Measurements from ENCODE around the gene COPS7A. TPM values are rescaled to one million over a fixed set of nuclear protein-coding genes. Genes with fewer than 3 reads are reported as not detected.

Gene COPS7A
- total RNA-seq, 2 experiments from 2014 or later: 51.1 to 71.2 TPM

- Histone ChIP-seq H3K36me3 (ENCODE audit: insufficient read depth, low read length) (no peaks in the 10 kb centered on the region), H3K4me3 (ENCODE audit: low read depth, low read length, poor library complexity, severe bottlenecking) (no peak overlapping the region), H3K9me2 (ENCODE audit: insufficient read depth, low read length) (no peaks in the 10 kb centered on the region), H3K4me1 (ENCODE audit: insufficient read depth, low read length, poor library complexity, severe bottlenecking) (peaks cover 18% of the 10 kb centered on the region), H3K4me2 (ENCODE audit: low read length) (no peak overlapping the region), H2AFZ (ENCODE audit: low read length) (no peak overlapping the region), H3K79me2 (ENCODE audit: insufficient read depth, low read depth, low read length) (peaks cover 4% of the 10 kb centered on the region; the same call in 1 of the 2 replicates), H3K9me3 (ENCODE audit: low read length) (no peaks in the 10 kb centered on the region), H3K27ac (ENCODE audit: low read depth, low read length, poor library complexity, severe bottlenecking) (no peak overlapping the region), H4K20me1 (ENCODE audit: insufficient read depth, low read length) (no peaks in the 10 kb centered on the region)
- DNase-seq (ENCODE audit: low spot score): no peak
- TF ChIP-seq EZH2phosphoT487 (IDR thresholded peaks at IDR 0.05; ENCODE audit: borderline replicate concordance, low read depth, low read length) (no peak), CTCF (conservative IDR thresholded peaks at IDR 0.05; ENCODE audit: low read length) (no peak)
- intact Hi-C loops (cut with micrococcal nuclease; ENCODE audit: unreplicated experiment): no loop called here
- CTCF ChIA-PET (ENCODE audit: unreplicated experiment): no interaction called here
- POLR2A ChIA-PET: interaction anchor here (0.6 kb wide), 1 partner anchor 104 kb away, joined by 4 read pairs; no protein-coding TSS in a partner anchor
- no TSS peak for BruUV-seq (replicated peaks)
These were observed 33.3 kb downstream of the COPS7A start for GRCh38 chr12:6757028-6757690.

- no peak for TF ChIP-seq CTCF (conservative IDR thresholded peaks at IDR 0.05; ENCODE audit: low read length)
- TF ChIP-seq EZH2phosphoT487 (IDR thresholded peaks at IDR 0.05; ENCODE audit: borderline replicate concordance, low read depth, low read length): no peak
These were observed 34.8 kb downstream of the COPS7A start for GRCh38 chr12:6758506-6759095.

GRCh38 chr12:6759741-6760140 is 35.9 kb downstream of the COPS7A start:
- CTCF ChIA-PET (ENCODE audit: unreplicated experiment): no interaction called here
- H3K4me3 ChIP-seq (ENCODE audit: low read depth, low read length, poor library complexity, severe bottlenecking): no peak overlapping the region
- H4K20me1 ChIP-seq (ENCODE audit: insufficient read depth, low read length): no peaks in the 10 kb centered on the region
- BruUV-seq (replicated peaks): no TSS peak
- intact Hi-C loops (cut with micrococcal nuclease; ENCODE audit: unreplicated experiment): no loop called here
- TF ChIP-seq EZH2phosphoT487 (IDR thresholded peaks at IDR 0.05; ENCODE audit: borderline replicate concordance, low read depth, low read length): no peak
- no peak for TF ChIP-seq CTCF (conservative IDR thresholded peaks at IDR 0.05; ENCODE audit: low read length)
- POLR2A ChIA-PET: no interaction called here
- peaks cover 16% of the 10 kb centered on the region for H3K4me1 ChIP-seq (ENCODE audit: insufficient read depth, low read length, poor library complexity, severe bottlenecking)
- no peak overlapping the region for H2AFZ ChIP-seq (ENCODE audit: low read length)
- no peaks in the 10 kb centered on the region for H3K79me2 ChIP-seq (ENCODE audit: insufficient read depth, low read depth, low read length)
- H3K27ac ChIP-seq (ENCODE audit: low read depth, low read length, poor library complexity, severe bottlenecking): no peak overlapping the region
- H3K9me2 ChIP-seq (ENCODE audit: insufficient read depth, low read length): no peaks in the 10 kb centered on the region
- H3K4me2 ChIP-seq (ENCODE audit: low read length): no peak overlapping the region
- no peak for DNase-seq (ENCODE audit: low spot score)
- no peaks in the 10 kb centered on the region for H3K36me3 ChIP-seq (ENCODE audit: insufficient read depth, low read length)
- no peaks in the 10 kb centered on the region for H3K9me3 ChIP-seq (ENCODE audit: low read length)

More at GRCh38 chr12:6758506-6759095, 34.8 kb downstream of the COPS7A start:
- intact Hi-C loops (cut with micrococcal nuclease; ENCODE audit: unreplicated experiment): no loop called here
- Histone ChIP-seq H3K9me2 (ENCODE audit: insufficient read depth, low read length) (no peaks in the 10 kb centered on the region), H4K20me1 (ENCODE audit: insufficient read depth, low read length) (no peaks in the 10 kb centered on the region), H3K4me2 (ENCODE audit: low read length) (no peak overlapping the region), H3K4me1 (ENCODE audit: insufficient read depth, low read length, poor library complexity, severe bottlenecking) (peaks cover 15% of the 10 kb centered on the region), H3K27ac (ENCODE audit: low read depth, low read length, poor library complexity, severe bottlenecking) (no peak overlapping the region), H2AFZ (ENCODE audit: low read length) (no peak overlapping the region), H3K9me3 (ENCODE audit: low read length) (no peaks in the 10 kb centered on the region), H3K36me3 (ENCODE audit: insufficient read depth, low read length) (no peaks in the 10 kb centered on the region), H3K79me2 (ENCODE audit: insufficient read depth, low read depth, low read length) (no peaks in the 10 kb centered on the region), H3K4me3 (ENCODE audit: low read depth, low read length, poor library complexity, severe bottlenecking) (no peak overlapping the region)
- DNase-seq (ENCODE audit: low spot score): peak; percentile 42
- BruUV-seq (replicated peaks): no TSS peak
- POLR2A ChIA-PET: no interaction called here
- CTCF ChIA-PET (ENCODE audit: unreplicated experiment): no interaction called here
